Skin epidermis (tissue), 12 donors: ENCODE results near the gene SNTA1.
A peak's percentile ranks its signal among the peaks of the same experiment; 100 is the strongest.
"Not testable (repeated sequence)": the region's sequence is repeated elsewhere in the genome, so short reads cannot be mapped to it uniquely, and the experiment has no call there.

Experiments
- H3K27ac ChIP-seq, 21 experiments: fragments of 200-600 bp; sonication (generic) in 11 of 21; one replicate each; pipeline ENCODE4 v1.5.0; 2020; ENCODE audit warnings: mild to moderate bottlenecking in 3 of 21, inconsistent platforms in 2 of 21, moderate library complexity in 2 of 21
- H3K4me3 ChIP-seq, 7 experiments: fragments of 200-600 bp; sonication (generic) in 2 of 7; one replicate each; pipeline ENCODE4 v1.5.0; 2020; ENCODE audit warnings: inconsistent platforms in 2 of 7, mild to moderate bottlenecking in 2 of 7, moderate library complexity in 1 of 7

SNTA1 gene

GRCh38 chr20:33443512-33444239, at the start of gene SNTA1:
TSS of gene SNTA1 (minus strand) at chr20:33443763. CDS start at chr20:33443620, 143 bp downstream.
- peak within 1 kb of the TSS; percentile 56 to 85 (median 70) for H3K4me3 ChIP-seq
- peak within 1 kb of the TSS in 18 of 21 experiments; percentile 19 to 77 (median 50) for H3K27ac ChIP-seq

GRCh38 chr20:33490934-33491656, 47.5 kb upstream of the SNTA1 start:
- peak overlapping the region; percentile 46 to 97 (median 93) for H3K4me3 ChIP-seq

GRCh38 chr20:33490023-33490933, 46.7 kb upstream of the SNTA1 start, which contains the start of gene CBFA2T2:
TSS of gene CBFA2T2 (plus strand) at chr20:33490096. CDS start at chr20:33490268, 172 bp downstream.
- peak within 1 kb of the TSS; percentile 46 to 97 (median 93) for H3K4me3 ChIP-seq
- H3K27ac ChIP-seq = peak within 1 kb of the TSS; percentile 68 to 97 (median 92)

More at GRCh38 chr20:33490934-33491656, 47.5 kb upstream of the SNTA1 start:
- peak overlapping the region in 18 of 21 experiments; percentile 68 to 97 (median 88) for H3K27ac ChIP-seq

- Histone ChIP-seq H3K27ac (peak overlapping the region in 20 of 21 experiments; percentile 55 to 96 (median 91)), H3K4me3 (peak overlapping the region; percentile 26 to 97 (median 46))
These were observed 46.0 kb upstream of the SNTA1 start for GRCh38 chr20:33489495-33490022.

GRCh38 chr20:33488661-33489494, 45.3 kb upstream of the SNTA1 start:
- peak overlapping the region; percentile 21 to 97 (median 36) for H3K4me3 ChIP-seq
- peak overlapping the region in 20 of 21 experiments; percentile 55 to 96 (median 91) for H3K27ac ChIP-seq

GRCh38 chr20:33488201-33488600, 44.6 kb upstream of the SNTA1 start:
- H3K27ac ChIP-seq = no peak overlapping the region
- H3K4me3 ChIP-seq = no peak overlapping the region

- H3K27ac ChIP-seq, H3K4me3 ChIP-seq: not testable (repeated sequence)
These were observed 39.6 kb upstream of the SNTA1 start for GRCh38 chr20:33483186-33483585.

GRCh38 chr20:33482581-33482980, 39.0 kb upstream of the SNTA1 start:
- H3K27ac ChIP-seq = no peak overlapping the region
- no peak overlapping the region for H3K4me3 ChIP-seq

GRCh38 chr20:33481431-33481941, 37.9 kb upstream of the SNTA1 start:
- no peak overlapping the region for H3K4me3 ChIP-seq

GRCh38 chr20:33480048-33480447, 36.5 kb upstream of the SNTA1 start:
- Histone ChIP-seq H3K27ac (no peak overlapping the region), H3K4me3 (no peak overlapping the region)

More at GRCh38 chr20:33481431-33481941, 37.9 kb upstream of the SNTA1 start:
- H3K27ac ChIP-seq = no peak overlapping the region

- Histone ChIP-seq H3K4me3 (no peak overlapping the region), H3K27ac (no peak overlapping the region)
These were observed 34.0 kb upstream of the SNTA1 start for GRCh38 chr20:33477386-33478234.

GRCh38 chr20:33475381-33476152, 32.0 kb upstream of the SNTA1 start:
- Histone ChIP-seq H3K4me3 (no peak overlapping the region), H3K27ac (no peak overlapping the region)

- Histone ChIP-seq H3K4me3 (no peak overlapping the region), H3K27ac (no peak overlapping the region)
These were observed 31.4 kb upstream of the SNTA1 start for GRCh38 chr20:33474963-33475362.

GRCh38 chr20:33474097-33474873, 30.7 kb upstream of the SNTA1 start:
- Histone ChIP-seq H3K4me3 (no peak overlapping the region), H3K27ac (no peak overlapping the region)

- Histone ChIP-seq H3K4me3 (no peak overlapping the region), H3K27ac (no peak overlapping the region)
These were observed 29.4 kb upstream of the SNTA1 start for GRCh38 chr20:33472868-33473435.

GRCh38 chr20:33470866-33471265, 27.3 kb upstream of the SNTA1 start:
- Histone ChIP-seq H3K27ac (no peak overlapping the region), H3K4me3 (no peak overlapping the region)
